PC-9 (cell line): ENCODE results near the gene PLB1. TPM values are rescaled to one million over a fixed set of nuclear protein-coding genes. Genes with fewer than 3 reads are reported as not detected.

Source experiments
- BruUV-seq: library from RNA; stranded (reverse); fragments of 400-500 nt; replicated peaks from 2 replicates; lab custom pipeline; 2021; lab: Mats Ljungman, UMichigan
- CTCF ChIA-PET: fragments of 300-600 bp; sonication (Branson Sonifier 250); formaldehyde crosslinking; loops from one replicate; lab custom pipeline; 2022; ENCODE audit warnings: antibody characterized with exemption; lab: Charles Lee
- POLR2A ChIA-PET: fragments of 300-600 bp; sonication (Branson Sonifier 250); formaldehyde crosslinking; loops from one replicate; lab custom pipeline; 2022; ENCODE audit warnings: antibody characterized with exemption; ENCODE audit not compliant: unreplicated experiment; lab: Charles Lee
- DNase-seq, 2 experiments: peaks; one replicate each; pipeline versions ENCODE4 v3.0.0 to v3.0.0-alpha.2; 2015 to 2022; ENCODE audit warnings: mixed read lengths in 1 of 2
- H2AFZ ChIP-seq: fragments of 200-600 bp; sonication (generic); 2 replicates; pipeline ENCODE4 v1.8.1; 2017; ENCODE audit warnings: antibody characterized with exemption
- H3F3A ChIP-seq: fragments of 200-600 bp; sonication (generic); 2 replicates; pipeline ENCODE4 v1.8.1; 2017; ENCODE audit warnings: antibody characterized with exemption, mild to moderate bottlenecking, low read depth; ENCODE audit not compliant: insufficient read depth
- H3K27ac ChIP-seq: fragments of 200-600 bp; sonication (generic); 2 replicates; pipeline ENCODE4 v1.6.1; 2016; ENCODE audit warnings: mixed run types
- H3K27me3 ChIP-seq: fragments of 200-600 bp; sonication (generic); 2 replicates; pipeline ENCODE4 v1.6.1; 2016; ENCODE audit warnings: low read depth, mixed run types; ENCODE audit not compliant: insufficient read depth
- H3K36me3 ChIP-seq: fragments of 200-600 bp; sonication (generic); 2 replicates; pipeline ENCODE4 v1.6.1; 2016; ENCODE audit warnings: low read depth, mixed run types
- H3K4me1 ChIP-seq: fragments of 200-600 bp; sonication (generic); replicated peaks from 2 replicates; pipeline ENCODE4 v1.6.1; 2016; ENCODE audit warnings: mixed run types; ENCODE audit not compliant: insufficient read depth
- H3K4me2 ChIP-seq: fragments of 200-600 bp; sonication (generic); 2 replicates; pipeline ENCODE4 v1.6.1; 2017; ENCODE audit warnings: mixed run types
- H3K4me3 ChIP-seq: fragments of 200-600 bp; sonication (generic); 2 replicates; pipeline ENCODE4 v1.6.1; 2016; ENCODE audit warnings: mixed run types
- H3K79me2 ChIP-seq: fragments of 200-600 bp; sonication (generic); 2 replicates; pipeline ENCODE4 v1.6.1; 2017; ENCODE audit warnings: low read depth, mixed run types
- H3K9me2 ChIP-seq: fragments of 200-600 bp; sonication (generic); 2 replicates; pipeline ENCODE4 v1.8.1; 2017; ENCODE audit warnings: mild to moderate bottlenecking; ENCODE audit not compliant: insufficient read depth
- H3K9me3 ChIP-seq: fragments of 200-600 bp; sonication (generic); 2 replicates; pipeline ENCODE4 v1.8.1; 2016; ENCODE audit warnings: low read depth; ENCODE audit not compliant: insufficient read depth
- H4K20me1 ChIP-seq: fragments of 200-600 bp; sonication (generic); 2 replicates; pipeline ENCODE4 v1.8.1; 2017; ENCODE audit not compliant: insufficient read depth
- EZH2 ChIP-seq: fragments of 200-600 bp; sonication (generic); IDR thresholded peaks from 2 replicates; pipeline ENCODE4 v1.8.0; 2017; ENCODE audit warnings: antibody characterized with exemption, low read depth
- intact Hi-C: fragments of 100-400 bp; cut with micrococcal nuclease; formaldehyde crosslinking; loops from one replicate; pipeline ENCODE4 v1.10.0; 2022; ENCODE audit not compliant: unreplicated experiment
- total RNA-seq: library from RNA; stranded (reverse); gene quantifications from 2 replicates; pipeline ENCODE4 v1.2.3, GENCODE V29; 2021
- TF ChIP-seq, protein P1 (sequence below): fragments of 200-600 bp; sonication (generic); conservative IDR thresholded peaks from 2 replicates; pipeline ENCODE4 v1.6.1; 2017; ENCODE audit warnings: mixed run types, antibody characterized with exemption, mild to moderate bottlenecking, moderate library complexity

Gene PLB1
- total RNA-seq, 1 experiment from 2014 or later = 2.7 TPM

GRCh38 chr2:28636491-28636890 lies 140.6 kb downstream of the PLB1 start:
- no TSS peak for BruUV-seq
- Histone ChIP-seq H3K27me3 (no peaks in the 10 kb centered on the region), H3K4me1 (peaks cover 52% of the 10 kb centered on the region), H3K9me3 (no peaks in the 10 kb centered on the region), H3K4me3 (no peak overlapping the region), H3K4me2 (no peak overlapping the region), H3K9me2 (no peaks in the 10 kb centered on the region), H4K20me1 (no peaks in the 10 kb centered on the region), H3K79me2 (no peaks in the 10 kb centered on the region), H3F3A (peaks cover 32% of the 10 kb centered on the region), H2AFZ (no peak overlapping the region), H3K36me3 (no peaks in the 10 kb centered on the region), H3K27ac (no peak overlapping the region)
- no peak for DNase-seq
- intact Hi-C loops = no loop called here
- CTCF ChIA-PET = no interaction called here
- POLR2A ChIA-PET = no interaction called here
- TF ChIP-seq, protein P1, sequence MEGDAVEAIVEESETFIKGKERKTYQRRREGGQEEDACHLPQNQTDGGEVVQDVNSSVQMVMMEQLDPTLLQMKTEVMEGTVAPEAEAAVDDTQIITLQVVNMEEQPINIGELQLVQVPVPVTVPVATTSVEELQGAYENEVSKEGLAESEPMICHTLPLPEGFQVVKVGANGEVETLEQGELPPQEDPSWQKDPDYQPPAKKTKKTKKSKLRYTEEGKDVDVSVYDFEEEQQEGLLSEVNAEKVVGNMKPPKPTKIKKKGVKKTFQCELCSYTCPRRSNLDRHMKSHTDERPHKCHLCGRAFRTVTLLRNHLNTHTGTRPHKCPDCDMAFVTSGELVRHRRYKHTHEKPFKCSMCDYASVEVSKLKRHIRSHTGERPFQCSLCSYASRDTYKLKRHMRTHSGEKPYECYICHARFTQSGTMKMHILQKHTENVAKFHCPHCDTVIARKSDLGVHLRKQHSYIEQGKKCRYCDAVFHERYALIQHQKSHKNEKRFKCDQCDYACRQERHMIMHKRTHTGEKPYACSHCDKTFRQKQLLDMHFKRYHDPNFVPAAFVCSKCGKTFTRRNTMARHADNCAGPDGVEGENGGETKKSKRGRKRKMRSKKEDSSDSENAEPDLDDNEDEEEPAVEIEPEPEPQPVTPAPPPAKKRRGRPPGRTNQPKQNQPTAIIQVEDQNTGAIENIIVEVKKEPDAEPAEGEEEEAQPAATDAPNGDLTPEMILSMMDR = no peak
- TF ChIP-seq EZH2 = no peak

DNA sequence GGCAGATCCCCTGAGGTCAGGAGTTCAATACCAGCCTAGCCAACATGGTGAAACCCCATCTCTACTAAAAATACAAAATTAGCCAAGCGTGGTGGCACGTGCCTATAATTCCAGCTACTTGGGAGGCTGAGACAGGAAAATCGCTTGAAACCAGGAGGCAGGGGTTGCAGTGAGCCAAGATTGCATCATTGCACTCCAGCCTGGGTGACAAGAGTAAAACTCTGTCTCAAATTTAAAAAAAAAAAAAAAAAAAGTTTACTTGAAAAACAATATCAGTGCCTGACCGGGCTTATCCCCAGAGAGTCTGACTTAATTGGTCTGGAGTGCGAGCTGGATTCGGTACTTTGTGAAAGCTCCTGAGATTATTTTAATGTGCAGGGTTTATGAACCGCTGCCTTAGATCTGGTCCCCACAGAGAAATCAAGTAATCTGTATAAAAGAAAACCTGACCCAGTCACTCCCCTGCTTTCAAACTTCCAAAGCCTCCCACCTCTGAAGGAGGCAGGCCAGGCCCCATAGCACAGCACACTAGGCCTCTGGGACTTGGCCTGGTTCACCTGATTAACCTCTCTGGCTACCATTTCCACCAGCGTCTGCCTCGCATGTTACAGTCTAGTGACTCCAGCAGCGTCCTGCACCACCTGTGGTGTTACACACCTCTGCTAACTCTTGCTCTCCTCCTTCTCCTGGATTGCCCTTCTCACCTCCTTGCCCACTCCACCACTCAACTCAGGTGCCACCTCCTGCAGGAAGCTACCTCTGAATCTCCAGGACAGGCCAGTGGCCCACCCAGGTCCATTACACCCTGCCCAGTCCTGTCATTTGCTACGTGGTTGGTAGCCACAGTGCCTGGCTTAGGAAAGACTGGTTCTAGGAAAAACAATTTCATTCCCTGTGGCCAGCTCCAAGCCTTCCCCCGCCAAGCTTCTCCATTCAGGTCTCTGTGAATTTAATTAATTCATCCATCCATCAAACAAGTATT lies 141.5 kb downstream of the PLB1 start:
- Histone ChIP-seq H3K36me3 (no peaks in the 10 kb centered on the region), H3K9me2 (no peaks in the 10 kb centered on the region), H3K27me3 (no peaks in the 10 kb centered on the region), H3K4me3 (no peak overlapping the region), H3K9me3 (no peaks in the 10 kb centered on the region), H4K20me1 (no peaks in the 10 kb centered on the region), H3F3A (peaks cover 34% of the 10 kb centered on the region), H3K4me2 (no peak overlapping the region), H3K27ac (no peak overlapping the region), H3K4me1 (peaks cover 55% of the 10 kb centered on the region), H2AFZ (no peak overlapping the region), H3K79me2 (no peaks in the 10 kb centered on the region)
- no peak for TF ChIP-seq EZH2
- TF ChIP-seq, protein P1 = no peak
- ChIA-PET POLR2A (no interaction called here), CTCF (no interaction called here)
- BruUV-seq = no TSS peak
- DNase-seq = no peak
- intact Hi-C loops = no loop called here

DNA sequence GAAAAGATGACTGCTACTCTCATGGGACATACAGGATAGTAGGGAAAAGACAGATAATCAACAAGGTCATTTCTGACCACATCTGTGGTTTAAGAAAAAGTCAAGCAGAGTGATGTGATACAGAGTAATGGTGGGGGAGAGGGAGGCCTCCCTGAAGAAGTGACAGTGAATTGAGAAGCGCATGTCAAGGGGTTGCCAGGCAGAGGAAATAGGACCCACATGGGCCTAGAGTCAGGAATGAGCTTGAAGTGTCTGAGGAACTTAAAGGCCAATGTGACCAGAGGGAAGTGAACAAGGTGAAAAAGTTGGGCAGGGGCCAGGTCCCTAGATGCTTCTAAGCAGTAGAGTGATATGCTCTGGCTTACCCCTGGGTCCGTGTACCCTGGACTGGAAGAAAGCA lies 142.2 kb downstream of the PLB1 start:
- no peaks in the 10 kb centered on the region for H3K79me2 ChIP-seq
- BruUV-seq = no TSS peak
- no peaks in the 10 kb centered on the region for H3K36me3 ChIP-seq
- no peak overlapping the region for H3K27ac ChIP-seq
- H4K20me1 ChIP-seq = no peaks in the 10 kb centered on the region
- intact Hi-C loops = no loop called here
- H3K4me1 ChIP-seq = peaks cover 58% of the 10 kb centered on the region
- H2AFZ ChIP-seq = no peak overlapping the region
- H3K4me3 ChIP-seq = no peak overlapping the region
- no peak for DNase-seq
- no peaks in the 10 kb centered on the region for H3K9me2 ChIP-seq
- peaks cover 37% of the 10 kb centered on the region for H3F3A ChIP-seq
- ChIA-PET POLR2A (no interaction called here), CTCF (no interaction called here)
- no peaks in the 10 kb centered on the region for H3K27me3 ChIP-seq
- TF ChIP-seq, protein P1 = no peak
- no peak for TF ChIP-seq EZH2
- H3K9me3 ChIP-seq = no peaks in the 10 kb centered on the region
- H3K4me2 ChIP-seq = no peak overlapping the region
